Measurements from ENCODE around the gene HOXB3.

Gene HOXB3

GRCh38 chr17:48545022-48545375 is 45.0 kb downstream of the HOXB3 start, which contains the start of gene HOXB2:
Gene HOXB2 (minus strand): TSS chr17:48545109. CDS start chr17:48544911, 198 bp downstream.
- H3K79me2 ChIP-seq (ENCODE audit: insufficient read depth, low read length): no peaks in the 10 kb centered on the region
- ATAC-seq (ENCODE audit: insufficient read depth, low read depth): no peak
- no peak within 1 kb of the TSS for H3K4me3 ChIP-seq (ENCODE audit: low read depth in 1 of 2, low read length in 2 of 2)

DNA sequence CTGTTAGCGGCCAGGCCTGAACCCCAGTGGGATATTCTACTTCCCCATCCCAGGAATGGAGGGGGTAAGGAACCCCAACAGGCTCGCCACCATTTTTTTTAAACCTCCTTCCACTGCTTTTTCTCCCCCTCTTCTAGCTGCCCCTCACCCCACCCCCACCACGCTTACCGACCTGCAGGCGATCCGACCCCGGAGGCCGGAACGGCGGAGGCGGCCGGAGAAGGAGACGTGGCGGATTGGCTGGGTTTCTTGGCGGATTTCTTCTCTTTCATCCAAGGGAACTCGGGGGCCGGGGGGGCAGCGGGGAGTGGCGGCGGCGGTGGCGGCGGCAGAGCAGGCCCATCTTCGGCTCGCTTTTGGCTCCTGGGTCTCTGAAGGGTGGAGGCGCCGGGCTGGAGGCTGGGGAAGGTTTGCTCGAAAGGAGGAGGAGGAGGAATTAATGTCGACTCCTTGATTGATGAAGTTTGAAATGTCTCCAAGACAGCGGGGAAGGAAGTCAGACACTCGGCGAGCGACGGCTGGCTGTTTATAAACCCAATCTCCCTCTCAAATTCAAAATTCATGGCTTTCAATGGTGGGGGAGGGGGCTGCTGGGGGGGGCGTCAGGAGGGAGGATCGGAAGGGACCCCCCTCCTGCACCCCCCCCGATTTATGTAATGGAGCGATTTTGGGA is 45.6 kb downstream of the HOXB3 start:
- TF ChIP-seq EZH2 (IDR thresholded peaks at IDR 0.05; ENCODE audit: borderline replicate concordance, low read depth, low read length, severe bottlenecking): no peak
- no peak for TF ChIP-seq CTCF (IDR thresholded peaks at IDR 0.05; ENCODE audit: borderline replicate concordance, extremely low read depth, low read length, poor library complexity, severe bottlenecking)
- Histone ChIP-seq H3K27ac (ENCODE audit: low read length) (no peak overlapping the region), H3K4me2 (ENCODE audit: insufficient read depth, low read length) (no peak overlapping the region), H3K4me3 (ENCODE audit: low read depth in 1 of 2, low read length in 2 of 2) (no peak overlapping the region), H4K20me1 (ENCODE audit: insufficient read depth, low read length) (no peaks in the 10 kb centered on the region), H3K9ac (ENCODE audit: low read depth, low read length) (no peak overlapping the region), H3K36me3 (ENCODE audit: insufficient read depth, low read length) (no peaks in the 10 kb centered on the region), H3K4me1 (ENCODE audit: insufficient read depth, low read length) (no peaks in the 10 kb centered on the region), H2AFZ (ENCODE audit: low read depth, low read length) (no peak overlapping the region), H3K79me2 (ENCODE audit: insufficient read depth, low read length) (no peaks in the 10 kb centered on the region), H3K9me3 (ENCODE audit: insufficient read depth, low read length, severe bottlenecking) (no peaks in the 10 kb centered on the region), H3K27me3 (ENCODE audit: insufficient read depth, low read length, poor library complexity) (peaks cover 43% of the 10 kb centered on the region)
- no peak for ATAC-seq (ENCODE audit: insufficient read depth, low read depth)
- no peak for DNase-seq

More at GRCh38 chr17:48545022-48545375, 45.0 kb downstream of the HOXB3 start, which contains the start of gene HOXB2:
- Histone ChIP-seq H2AFZ (ENCODE audit: low read depth, low read length) (no peak within 1 kb of the TSS), H3K27ac (ENCODE audit: low read length) (no peak within 1 kb of the TSS), H3K4me1 (ENCODE audit: insufficient read depth, low read length) (no peaks in the 10 kb centered on the region), H3K4me2 (ENCODE audit: insufficient read depth, low read length) (no peak within 1 kb of the TSS), H4K20me1 (ENCODE audit: insufficient read depth, low read length) (no peaks in the 10 kb centered on the region), H3K36me3 (ENCODE audit: insufficient read depth, low read length) (no peaks in the 10 kb centered on the region), H3K27me3 (ENCODE audit: insufficient read depth, low read length, poor library complexity) (peaks cover 39% of the 10 kb centered on the region), H3K9me3 (ENCODE audit: insufficient read depth, low read length, severe bottlenecking) (no peaks in the 10 kb centered on the region), H3K9ac (ENCODE audit: low read depth, low read length) (no peak within 1 kb of the TSS)
- DNase-seq: no peak
- TF ChIP-seq CTCF (IDR thresholded peaks at IDR 0.05; ENCODE audit: borderline replicate concordance, extremely low read depth, low read length, poor library complexity, severe bottlenecking) (no peak), EZH2 (IDR thresholded peaks at IDR 0.05; ENCODE audit: borderline replicate concordance, low read depth, low read length, severe bottlenecking) (no peak)

DNA sequence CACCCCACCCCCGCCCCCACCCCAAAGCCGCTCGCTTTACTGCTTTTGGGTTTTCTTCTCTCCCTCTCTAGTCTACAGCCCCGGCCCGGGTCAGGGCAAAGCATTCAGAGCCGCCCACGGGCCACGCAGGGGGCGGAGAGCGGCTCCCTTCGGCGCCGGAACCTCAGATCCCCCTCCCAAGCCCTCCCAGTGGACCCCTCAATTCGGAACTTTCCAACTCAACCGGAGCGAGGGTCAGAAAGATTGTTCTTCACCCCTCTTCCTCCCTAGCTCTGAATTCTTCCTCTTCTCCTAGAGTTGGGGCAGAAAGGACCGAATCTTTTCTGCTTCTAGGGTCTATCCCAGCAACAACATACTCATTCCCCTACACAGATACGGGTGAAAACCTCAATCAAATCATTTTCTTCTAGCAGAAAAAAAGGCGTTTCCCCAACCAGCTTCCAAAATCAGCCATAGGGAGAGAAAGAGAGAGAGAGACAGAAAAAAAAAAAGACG is 46.1 kb downstream of the HOXB3 start:
- H3K4me3 ChIP-seq (ENCODE audit: low read depth in 1 of 2, low read length in 2 of 2): no peak overlapping the region
- no peaks in the 10 kb centered on the region for H3K9me3 ChIP-seq (ENCODE audit: insufficient read depth, low read length, severe bottlenecking)
- no peak overlapping the region for H2AFZ ChIP-seq (ENCODE audit: low read depth, low read length)
- no peaks in the 10 kb centered on the region for H3K36me3 ChIP-seq (ENCODE audit: insufficient read depth, low read length)
- H3K4me1 ChIP-seq (ENCODE audit: insufficient read depth, low read length): no peaks in the 10 kb centered on the region
- peaks cover 49% of the 10 kb centered on the region for H3K27me3 ChIP-seq (ENCODE audit: insufficient read depth, low read length, poor library complexity)
- no peak overlapping the region for H3K27ac ChIP-seq (ENCODE audit: low read length)
- ATAC-seq (ENCODE audit: insufficient read depth, low read depth): no peak
- H3K79me2 ChIP-seq (ENCODE audit: insufficient read depth, low read length): no peaks in the 10 kb centered on the region
- no peaks in the 10 kb centered on the region for H4K20me1 ChIP-seq (ENCODE audit: insufficient read depth, low read length)
- TF ChIP-seq EZH2 (IDR thresholded peaks at IDR 0.05; ENCODE audit: borderline replicate concordance, low read depth, low read length, severe bottlenecking) (no peak), CTCF (IDR thresholded peaks at IDR 0.05; ENCODE audit: borderline replicate concordance, extremely low read depth, low read length, poor library complexity, severe bottlenecking) (no peak)
- H3K9ac ChIP-seq (ENCODE audit: low read depth, low read length): no peak overlapping the region
- DNase-seq: no peak
- H3K4me2 ChIP-seq (ENCODE audit: insufficient read depth, low read length): no peak overlapping the region

Data from DND-41 (cell line).